ENCODE data around the gene NUB1.

GRCh38 chr7:151330661-151331060 is 11.0 kb upstream of the NUB1 start:
- TF ChIP-seq CTCF (IDR thresholded peaks at IDR 0.05) (no peak), POLR2AphosphoS5 (IDR thresholded peaks at IDR 0.05) (no peak), POLR2A (IDR thresholded peaks at IDR 0.05) (no peak)
